Adrenal gland (tissue), 12 donors: Measurements from ENCODE around the gene EDARADD. TPM values are rescaled to one million over a fixed set of nuclear protein-coding genes. Genes with fewer than 3 reads are reported as not detected.

Source experiments
- DNase-seq, 7 donors: peaks; one replicate each; pipeline ENCODE4 v3.0.0-alpha.2; 2019 to 2020
- H3K27ac ChIP-seq, 5 donors: fragments of 200-600 bp; sonication (generic) in 4 of 5; 1 replicate in 3 of 5; 2 replicates in 2 of 5; pipeline versions ENCODE4 v1.5.1 to v1.8.0; 2016 to 2020; ENCODE audit warnings: mild to moderate bottlenecking in 1 of 5
- H3K27me3 ChIP-seq: fragments of 200-600 bp; 2 replicates; pipeline ENCODE4 v1.8.0; 2021
- H3K36me3 ChIP-seq, 2 donors: fragments of 200-600 bp; replicated peaks in 1 of 2; 1 replicate in 1 of 2; 2 replicates in 1 of 2; pipeline versions ENCODE4 v1.5.1 to v1.8.0; 2018 to 2022
- H3K4me1 ChIP-seq, 2 donors: fragments of 200-600 bp; replicated peaks in 1 of 2; 1 replicate in 1 of 2; 2 replicates in 1 of 2; pipeline versions ENCODE4 v1.5.1 to v1.8.0; 2018 to 2021
- H3K4me3 ChIP-seq, 4 donors: fragments of 200-600 bp; sonication (generic) in 3 of 4; one replicate each; pipeline ENCODE4 v1.5.1; 2016 to 2018
- H3K9me3 ChIP-seq, 3 donors: fragments of 200-600 bp; sonication (generic) in 1 of 3; replicated peaks in 1 of 3; 1 replicate in 2 of 3; 2 replicates in 1 of 3; pipeline versions ENCODE4 v1.5.1 to v1.8.0; 2016 to 2021
- POLR2A ChIP-seq, 2 donors: fragments of 450-650 bp; IDR thresholded peaks; one replicate each; pipeline ENCODE4 v1.6.1; 2017; ENCODE audit warnings: antibody characterized with exemption in 2 of 2, mild to moderate bottlenecking in 2 of 2, moderate library complexity in 1 of 2
- WGBS, 4 donors: extraction: QIAGEN DNeasy Blood & Tissue Kit in 2 of 4; methylation state at CpG; one replicate each; pipeline versions ENCODE4 v1.1.5 to v1.1.7; 2013 to 2017; 5-methylcytosine and 5-hydroxymethylcytosine counted together
- intact Hi-C, 2 donors: fragments of 100-400 bp; cut with DNase I; formaldehyde crosslinking; loops; one replicate each; pipeline versions ENCODE4 v1.14.1 to v1.15.0; 2022 to 2023
- polyA plus RNA-seq, 3 donors: library from polyadenylated mRNA; stranded (reverse); fragments of 200-250 nt in 2 of 3; fragments of 350-450 nt in 1 of 3; fragmentation: Illumina TruSeq in 1 of 3; extraction: RNeasy Lipid Tissue Mini Kit (QIAGEN cat#74804) in 1 of 3; gene quantifications; one replicate each; pipeline ENCODE4 v1.2.3, GENCODE V29; 2013 to 2014
- total RNA-seq, 9 donors: library from RNA; depleted of rRNA in 4 of 9; stranded (reverse); fragments of >200 nt in 4 of 9; fragments of 120-200 nt in 1 of 9; fragmentation: NEBNext Ultra II Directional in 1 of 9; extraction: Animal tissue kit (Norgen Biotek cat#: 25700) in 1 of 9; gene quantifications; one replicate each; pipeline versions ENCODE4 v1.1.0 to v1.2.4, GENCODE V29; 2013 to 2023
- TF ChIP-seq, protein P1 (sequence below), 6 experiments: fragments of 450-650 bp in 4 of 6; fragments of 200-600 bp in 2 of 6; sonication (generic) in 1 of 6; IDR thresholded peaks; 1 replicate in 5 of 6; 2 replicates in 1 of 6; pipeline versions ENCODE4 v1.5.1 to v1.8.0; 2016 to 2021; ENCODE audit warnings: antibody characterized with exemption in 6 of 6, mild to moderate bottlenecking in 2 of 6, moderate library complexity in 1 of 6
- donor health status: healthy with polysubstance abuse.
- donor health status: Bipolar disorder and iron deficiency.
- donor health status: DM: yes; HTN: yes; CAD: no.
- donor health status: DM: no; HTN: no; CAD: no.
- donor health status: DM: no; HTN: no; CAD: no.
- donor health status: DM: yes; HTN: yes; CAD: no.

EDARADD gene
- total and polyA plus RNA-seq, 12 donors, result 0.03 to 1.2 (median 0.27) TPM; not detected in 1

DNA sequence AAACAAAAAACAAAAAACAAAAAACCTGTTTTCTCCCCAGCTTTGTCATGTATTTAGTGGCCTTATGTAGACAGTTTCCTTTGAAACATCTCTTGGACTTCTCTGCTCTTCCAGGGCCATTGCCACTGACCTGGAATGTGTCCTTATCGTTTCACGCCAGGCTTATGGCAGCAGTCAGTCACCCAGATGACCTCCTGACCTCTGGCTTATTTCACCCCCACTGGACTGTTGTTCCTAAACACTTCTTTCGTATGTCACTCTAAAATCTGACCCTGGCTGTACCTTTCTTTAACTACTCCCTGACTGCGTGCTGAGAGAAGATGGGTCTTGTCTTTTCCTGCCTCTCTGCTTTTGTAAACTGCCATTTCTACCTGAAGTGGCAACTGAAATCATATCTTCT lies 138.8 kb downstream of the EDARADD start:
- WGBS, 4 donors, result 87 to 94% (median 88%) methylated on average over 4 of the region's 4 CpGs
- no peak for DNase-seq
- Histone ChIP-seq H3K9me3 (no peaks in the 10 kb centered on the region), H3K36me3 (peaks cover 0 to 16% of the 10 kb centered on the region in 2 donors), H3K27me3 (no peaks in the 10 kb centered on the region), H3K27ac (no peak overlapping the region), H3K4me3 (no peak overlapping the region), H3K4me1 (no peaks in the 10 kb centered on the region)
- intact Hi-C loops, result no loop called here
- no peak for TF ChIP-seq POLR2A (IDR thresholded peaks at IDR 0.05)
- TF ChIP-seq, protein P1, sequence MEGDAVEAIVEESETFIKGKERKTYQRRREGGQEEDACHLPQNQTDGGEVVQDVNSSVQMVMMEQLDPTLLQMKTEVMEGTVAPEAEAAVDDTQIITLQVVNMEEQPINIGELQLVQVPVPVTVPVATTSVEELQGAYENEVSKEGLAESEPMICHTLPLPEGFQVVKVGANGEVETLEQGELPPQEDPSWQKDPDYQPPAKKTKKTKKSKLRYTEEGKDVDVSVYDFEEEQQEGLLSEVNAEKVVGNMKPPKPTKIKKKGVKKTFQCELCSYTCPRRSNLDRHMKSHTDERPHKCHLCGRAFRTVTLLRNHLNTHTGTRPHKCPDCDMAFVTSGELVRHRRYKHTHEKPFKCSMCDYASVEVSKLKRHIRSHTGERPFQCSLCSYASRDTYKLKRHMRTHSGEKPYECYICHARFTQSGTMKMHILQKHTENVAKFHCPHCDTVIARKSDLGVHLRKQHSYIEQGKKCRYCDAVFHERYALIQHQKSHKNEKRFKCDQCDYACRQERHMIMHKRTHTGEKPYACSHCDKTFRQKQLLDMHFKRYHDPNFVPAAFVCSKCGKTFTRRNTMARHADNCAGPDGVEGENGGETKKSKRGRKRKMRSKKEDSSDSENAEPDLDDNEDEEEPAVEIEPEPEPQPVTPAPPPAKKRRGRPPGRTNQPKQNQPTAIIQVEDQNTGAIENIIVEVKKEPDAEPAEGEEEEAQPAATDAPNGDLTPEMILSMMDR (IDR thresholded peaks at IDR 0.05), result no peak

DNA sequence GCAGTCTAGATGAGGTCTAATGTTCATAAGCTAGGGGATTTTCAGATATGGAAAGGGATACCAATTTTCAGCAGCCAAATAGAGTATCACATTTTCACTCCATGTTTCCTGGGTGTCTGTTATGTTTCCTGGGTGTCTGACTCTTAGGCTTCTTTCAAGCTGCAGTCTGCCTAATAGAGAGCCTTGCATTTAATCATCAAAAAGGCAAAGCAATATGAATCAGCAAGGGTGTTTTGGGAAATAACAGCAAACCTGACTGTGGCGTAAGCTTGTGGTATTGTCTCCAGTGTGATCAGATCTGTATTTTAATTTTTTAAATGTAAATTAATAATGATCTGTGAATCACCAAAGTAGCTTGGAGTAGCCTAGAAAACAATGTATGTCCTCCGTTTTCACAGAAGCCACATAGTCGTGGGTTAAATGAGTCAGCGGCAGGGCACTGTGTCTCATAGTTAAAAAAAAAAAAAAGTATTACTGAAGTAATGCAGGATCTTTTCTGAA lies 140.1 kb downstream of the EDARADD start:
- no peak overlapping the region for H3K4me3 ChIP-seq
- no peaks in the 10 kb centered on the region for H3K9me3 ChIP-seq
- H3K4me1 ChIP-seq, result no peaks in the 10 kb centered on the region
- DNase-seq, result no peak
- no peak overlapping the region for H3K27ac ChIP-seq
- no peak for TF ChIP-seq POLR2A (IDR thresholded peaks at IDR 0.05)
- TF ChIP-seq, protein P1 (IDR thresholded peaks at IDR 0.05), result no peak
- no peaks in the 10 kb centered on the region for H3K27me3 ChIP-seq
- intact Hi-C loops, result no loop called here
- peaks cover 0 to 29% of the 10 kb centered on the region in 2 donors for H3K36me3 ChIP-seq
- WGBS, 4 donors, result 53 to 66% (median 61%) methylated on average over 4 of the region's 4 CpGs

Other genes with a start within 250 kb of the EDARADD start
- gene ERO1B, start 112.3 kb upstream of the EDARADD start, total RNA-seq, result 10 to 100 TPM in 1 of 9 donors, 1 to 10 TPM in 8; 4.3 to 18.3 (median 7.2) TPM
- 10 to 100 TPM in 1 of 3 donors, 1 to 10 TPM in 2; 3.5 to 23.0 (median 5.1) TPM for gene ERO1B, start 112.3 kb upstream of the EDARADD start, polyA plus RNA-seq
- 100 to 1,000 TPM in 1 of 9 donors, 10 to 100 TPM in 8; 32.6 to 100 (median 56.7) TPM for gene LGALS8, start 129.7 kb downstream of the EDARADD start, total RNA-seq
- 10 to 100 TPM; 23.2 to 56.0 (median 25.5) TPM for gene LGALS8, start 129.7 kb downstream of the EDARADD start, polyA plus RNA-seq
- gene HEATR1, start 210.2 kb downstream of the EDARADD start, total RNA-seq, result 10 to 100 TPM; 11.0 to 50.8 (median 26.5) TPM
- 10 to 100 TPM in 1 of 3 donors, 1 to 10 TPM in 2; 3.5 to 17.0 (median 5.5) TPM for gene HEATR1, start 210.2 kb downstream of the EDARADD start, polyA plus RNA-seq